ENCODE measurements around the gene PARP12.

The PARP12 gene

GRCh38 chr7:139987691-139988516, 74.8 kb downstream of the PARP12 start:
- no peak for DNase-seq

GRCh38 chr7:139985811-139986210, 76.9 kb downstream of the PARP12 start:
- no peak for DNase-seq

DNA sequence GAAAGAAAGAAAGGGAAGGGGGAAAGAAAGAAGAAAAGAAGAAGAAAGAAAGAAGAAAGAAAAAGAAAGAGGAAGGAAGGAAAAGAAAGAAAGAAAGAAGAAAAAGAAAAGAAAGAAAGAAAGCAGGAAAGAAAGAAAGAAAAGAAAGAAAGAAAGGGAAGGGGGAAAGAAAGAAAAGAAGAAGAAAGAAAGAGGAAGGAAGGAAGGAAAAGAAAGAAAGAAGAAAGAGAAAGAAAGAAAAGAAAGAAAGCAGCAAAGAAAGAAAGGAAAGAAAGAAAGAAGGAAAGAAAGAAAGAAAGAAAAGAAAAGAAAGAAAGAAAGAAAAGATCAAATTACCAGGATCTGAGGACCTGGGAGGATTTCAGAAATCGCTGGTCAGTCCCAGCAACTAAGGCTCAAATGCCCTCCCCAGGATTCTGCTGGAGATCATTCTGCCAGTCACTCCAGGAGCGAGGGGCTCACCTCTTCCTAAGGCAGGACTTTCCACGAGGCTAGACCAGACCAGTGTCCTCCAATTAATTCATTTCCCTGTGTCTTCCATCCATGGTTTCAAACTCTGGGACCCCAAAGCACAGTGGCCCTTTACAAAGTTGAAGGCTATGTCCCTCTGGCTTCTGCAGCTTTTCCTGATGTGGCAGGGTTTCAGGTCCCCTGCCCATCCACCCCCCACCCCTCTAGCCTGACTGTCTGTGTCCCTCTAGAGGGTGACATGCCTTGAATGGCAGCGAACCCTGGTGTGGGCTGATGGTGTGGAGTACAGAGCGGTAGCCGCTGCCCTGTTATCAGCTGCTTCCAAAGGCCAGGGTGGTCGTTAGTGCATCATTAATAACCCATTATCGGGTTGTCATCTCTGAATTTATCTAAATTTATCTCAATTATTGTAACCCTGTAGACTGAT, 77.9 kb downstream of the PARP12 start:
- no peak for DNase-seq

DNA sequence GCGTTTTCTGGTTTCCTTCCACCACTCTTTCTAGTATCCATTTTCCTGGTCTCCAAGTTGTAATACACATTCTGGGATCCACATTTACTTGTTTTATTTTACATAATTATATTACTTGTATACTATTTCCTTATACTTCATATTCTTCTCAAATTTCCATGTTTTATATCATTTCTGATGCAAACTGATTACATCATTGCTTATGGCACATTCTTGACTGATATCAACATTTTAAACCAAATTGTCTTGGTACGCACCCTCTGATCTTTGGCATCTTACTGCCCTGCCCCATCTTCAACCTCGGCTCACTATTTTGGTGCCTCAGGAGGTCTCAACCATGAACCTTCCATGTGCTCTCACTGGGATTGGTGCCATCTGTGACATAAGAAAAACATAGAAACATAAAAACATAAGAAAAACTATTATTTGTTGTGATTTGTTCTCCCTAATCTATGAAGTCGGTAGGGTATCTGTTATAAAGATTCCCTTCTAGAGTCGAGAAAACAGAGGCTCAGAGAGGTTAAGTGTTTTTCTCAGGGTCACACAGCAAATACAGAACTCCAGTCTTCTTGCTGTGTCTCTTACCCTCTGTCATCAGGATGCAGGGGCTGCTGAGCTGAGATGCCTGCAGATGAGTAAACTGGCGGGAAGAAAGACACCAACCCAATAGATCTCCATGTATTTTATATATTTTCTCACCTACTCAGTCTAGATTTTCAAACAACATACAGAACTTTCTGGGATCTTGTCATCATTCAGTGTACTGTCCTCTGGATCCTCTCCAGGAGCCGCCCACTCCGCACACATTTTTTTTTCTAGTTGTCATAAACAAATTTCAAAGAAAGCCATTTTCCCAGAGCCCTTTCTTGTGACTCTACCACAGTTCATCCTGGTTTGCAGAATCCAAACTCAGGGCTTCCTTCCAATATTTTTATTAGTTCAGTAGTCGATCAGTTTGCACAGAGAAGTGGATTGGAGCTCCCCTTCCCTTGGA, 79.5 kb downstream of the PARP12 start:
- DNase-seq: no peak

GRCh38 chr7:139981511-139981895, 81.2 kb downstream of the PARP12 start:
- DNase-seq: no peak

GRCh38 chr7:139976838-139977656, 85.7 kb downstream of the PARP12 start:
- DNase-seq: no peak

DNA sequence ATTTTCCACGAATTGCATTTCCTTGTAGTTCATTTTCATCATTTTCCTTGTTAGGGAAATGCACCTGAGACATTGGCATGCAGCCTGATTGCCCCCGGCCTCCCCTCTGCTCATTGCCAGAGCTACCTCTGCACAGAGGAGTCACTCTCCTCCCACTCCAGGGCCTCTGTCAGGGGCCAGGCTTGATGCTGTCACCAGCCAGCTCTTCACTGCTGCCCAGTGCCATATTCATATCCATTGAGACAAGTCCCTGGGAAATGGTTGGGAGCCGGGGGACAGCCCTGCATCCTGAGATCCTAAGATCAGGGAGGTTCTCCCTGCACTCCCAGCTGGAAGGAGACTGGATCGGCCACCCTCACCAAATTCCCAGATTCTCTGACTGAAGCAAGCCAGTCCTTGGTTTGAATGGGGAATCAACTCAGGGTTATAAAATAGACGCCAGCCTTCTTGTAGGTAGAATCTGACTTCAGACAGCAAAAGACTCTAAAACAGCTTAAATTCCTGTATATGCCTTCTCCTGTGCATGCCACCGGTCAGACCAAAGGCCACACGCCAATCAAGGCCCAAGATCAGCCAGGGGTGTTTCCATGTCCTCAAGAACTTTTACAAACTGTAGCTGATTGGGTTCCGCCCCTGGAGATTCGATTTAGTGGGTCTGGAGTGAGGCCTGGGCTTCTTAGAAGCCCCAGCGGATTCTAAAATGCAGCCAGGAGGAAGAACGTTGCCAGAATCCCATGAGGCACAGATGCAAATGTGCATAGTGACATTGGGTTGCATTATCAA, 86.5 kb downstream of the PARP12 start:
- DNase-seq: no peak

DNA sequence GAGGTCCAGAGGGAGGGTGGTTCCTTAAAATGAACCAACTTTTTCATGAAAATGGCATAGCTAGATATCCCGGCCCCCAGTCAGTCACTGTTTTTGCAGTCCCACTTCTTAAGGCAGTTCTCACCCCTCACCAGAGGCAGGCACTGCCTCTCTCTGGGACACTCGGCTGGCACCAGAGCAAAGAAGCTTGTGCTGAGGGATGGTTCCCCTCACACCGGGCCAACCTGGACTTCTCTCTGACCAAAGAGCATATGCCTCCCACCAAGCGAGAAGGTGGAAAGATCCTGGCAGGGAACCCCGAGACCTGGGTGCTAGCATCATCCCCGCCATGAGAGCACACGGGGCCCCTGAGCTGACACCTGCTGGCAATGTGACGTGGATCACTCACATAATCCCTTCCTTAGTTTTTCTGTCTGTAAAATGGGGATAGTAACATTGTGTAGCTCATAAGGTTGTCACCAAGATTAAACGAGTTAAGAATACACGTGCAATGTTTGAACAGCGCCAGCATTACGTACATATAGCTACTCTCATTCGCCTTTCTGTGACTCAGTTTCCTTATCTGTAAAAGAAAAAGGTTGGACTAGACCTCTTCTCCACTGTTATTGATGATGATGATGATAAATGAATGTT, 88.5 kb downstream of the PARP12 start:
- DNase-seq: no peak
